Glutamatergic neuron (in vitro differentiated cells): ENCODE data around the gene CCDC197. TPM values are rescaled to one million over a fixed set of nuclear protein-coding genes. Genes with fewer than 3 reads are reported as not detected.

Experiments
- DNase-seq: peaks from one replicate; pipeline ENCODE4 v3.0.0; 2022
- H3K27ac Mint-ChIP-seq: one replicate; pipeline ENCODE4 v1.8.0; 2020; ENCODE audit warnings: mild to moderate bottlenecking, mixed read lengths, inconsistent platforms; ENCODE audit not compliant: unreplicated experiment
- H3K27me3 Mint-ChIP-seq: one replicate; pipeline ENCODE4 v1.8.0; 2020; ENCODE audit warnings: mild to moderate bottlenecking, moderate library complexity, mixed read lengths, inconsistent platforms; ENCODE audit not compliant: unreplicated experiment
- H3K36me3 Mint-ChIP-seq: one replicate; pipeline ENCODE4 v1.8.0; 2020; ENCODE audit warnings: mild to moderate bottlenecking, mixed read lengths, inconsistent platforms; ENCODE audit not compliant: unreplicated experiment
- H3K4me1 Mint-ChIP-seq: one replicate; pipeline ENCODE4 v1.8.0; 2020; ENCODE audit warnings: mild to moderate bottlenecking, low read depth, mixed read lengths, inconsistent platforms; ENCODE audit not compliant: unreplicated experiment
- H3K4me3 Mint-ChIP-seq: one replicate; pipeline ENCODE4 v1.8.0; 2020; ENCODE audit warnings: mild to moderate bottlenecking, mixed read lengths, inconsistent platforms; ENCODE audit not compliant: unreplicated experiment
- H3K9me3 Mint-ChIP-seq: one replicate; pipeline ENCODE4 v1.8.0; 2020; ENCODE audit warnings: mild to moderate bottlenecking, moderate library complexity, mixed read lengths, inconsistent platforms; ENCODE audit not compliant: unreplicated experiment
- CTCF ChIP-seq: fragments of 200-600 bp; sonication (generic); IDR thresholded peaks from one replicate; pipeline ENCODE4 v1.5.0; 2021; ENCODE audit not compliant: partially characterized antibody, unreplicated experiment
- total RNA-seq: library from RNA; stranded (reverse); fragmentation: NEBNext Ultra II Directional; extraction: Animal tissue kit (Norgen Biotek cat#: 25700); gene quantifications from one replicate; pipeline ENCODE4 v1.2.1, GENCODE V29; 2021; ENCODE audit not compliant: unreplicated experiment

CCDC197 gene
- total RNA-seq, 1 donor from 2014 or later, result not detected

- Mint-ChIP-seq H3K27ac (no peak overlapping the region), H3K27me3 (peaks cover 1% of the 10 kb centered on the region), H3K36me3 (no peaks in the 10 kb centered on the region), H3K9me3 (peaks cover 2% of the 10 kb centered on the region), H3K4me3 (no peak overlapping the region), H3K4me1 (peaks cover 6% of the 10 kb centered on the region)
- DNase-seq, result no peak
- TF ChIP-seq CTCF, result no peak
Measured at GRCh38 chr14:94021416-94022157, 24.5 kb downstream of the CCDC197 start.

GRCh38 chr14:94022532-94023411 lies 25.7 kb downstream of the CCDC197 start:
- H3K4me1 Mint-ChIP-seq, result peaks cover 6% of the 10 kb centered on the region
- no peak overlapping the region for H3K4me3 Mint-ChIP-seq
- TF ChIP-seq CTCF, result no peak
- H3K9me3 Mint-ChIP-seq, result peaks cover 1% of the 10 kb centered on the region
- H3K27ac Mint-ChIP-seq, result no peak overlapping the region
- H3K27me3 Mint-ChIP-seq, result peaks cover 1% of the 10 kb centered on the region
- no peak for DNase-seq
- H3K36me3 Mint-ChIP-seq, result no peaks in the 10 kb centered on the region

- no peaks in the 10 kb centered on the region for H3K36me3 Mint-ChIP-seq
- H3K9me3 Mint-ChIP-seq, result no peaks in the 10 kb centered on the region
- no peak overlapping the region for H3K27ac Mint-ChIP-seq
- H3K27me3 Mint-ChIP-seq, result peaks cover 8% of the 10 kb centered on the region
- H3K4me3 Mint-ChIP-seq, result no peak overlapping the region
- DNase-seq, result no peak
- H3K4me1 Mint-ChIP-seq, result peaks cover 6% of the 10 kb centered on the region
- TF ChIP-seq CTCF, result no peak
Measured at GRCh38 chr14:94024549-94024948, 27.4 kb downstream of the CCDC197 start.

- no peak for TF ChIP-seq CTCF
- DNase-seq, result no peak
- Mint-ChIP-seq H3K4me3 (peak overlapping the region; percentile 77), H3K9me3 (no peaks in the 10 kb centered on the region), H3K36me3 (no peaks in the 10 kb centered on the region), H3K27ac (peak overlapping the region; percentile 1), H3K27me3 (peaks cover 11% of the 10 kb centered on the region), H3K4me1 (peaks cover 3% of the 10 kb centered on the region)
Measured at GRCh38 chr14:94025720-94026119, 28.6 kb downstream of the CCDC197 start.
